SHP77 treated with DMSO at 0.1 percent for 48 hours (cell line): ENCODE results near the gene SPSB1.

Experiments
- DNase-seq: peaks from one replicate; lab custom pipeline; 2025; lab: John Stamatoyannopoulos, UW

The SPSB1 gene

GRCh38 chr1:9345471-9345870, 52.8 kb downstream of the SPSB1 start:
- DNase-seq, result no peak

DNA sequence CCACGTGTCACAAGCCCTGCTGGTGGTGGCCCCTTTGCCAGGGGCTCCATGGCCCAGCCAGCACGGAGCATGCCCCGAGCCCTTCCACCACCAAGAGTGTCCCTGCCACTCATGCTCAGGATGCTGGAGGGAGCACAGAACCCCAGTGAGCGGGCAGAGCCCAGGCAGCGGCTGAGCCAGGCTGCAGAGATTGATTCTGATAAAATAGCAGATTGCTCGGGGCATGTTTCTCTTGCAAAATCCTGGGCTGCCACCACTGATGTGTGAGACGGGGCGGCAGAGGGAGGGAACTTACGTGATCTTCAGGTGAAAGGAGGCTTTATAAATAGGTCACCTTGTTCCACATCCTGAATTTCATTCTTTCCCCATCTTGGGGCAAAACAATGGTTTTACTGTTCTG, 53.2 kb downstream of the SPSB1 start:
- DNase-seq, result no peak

GRCh38 chr1:9346566-9346965, 53.9 kb downstream of the SPSB1 start:
- DNase-seq, result no peak

DNA sequence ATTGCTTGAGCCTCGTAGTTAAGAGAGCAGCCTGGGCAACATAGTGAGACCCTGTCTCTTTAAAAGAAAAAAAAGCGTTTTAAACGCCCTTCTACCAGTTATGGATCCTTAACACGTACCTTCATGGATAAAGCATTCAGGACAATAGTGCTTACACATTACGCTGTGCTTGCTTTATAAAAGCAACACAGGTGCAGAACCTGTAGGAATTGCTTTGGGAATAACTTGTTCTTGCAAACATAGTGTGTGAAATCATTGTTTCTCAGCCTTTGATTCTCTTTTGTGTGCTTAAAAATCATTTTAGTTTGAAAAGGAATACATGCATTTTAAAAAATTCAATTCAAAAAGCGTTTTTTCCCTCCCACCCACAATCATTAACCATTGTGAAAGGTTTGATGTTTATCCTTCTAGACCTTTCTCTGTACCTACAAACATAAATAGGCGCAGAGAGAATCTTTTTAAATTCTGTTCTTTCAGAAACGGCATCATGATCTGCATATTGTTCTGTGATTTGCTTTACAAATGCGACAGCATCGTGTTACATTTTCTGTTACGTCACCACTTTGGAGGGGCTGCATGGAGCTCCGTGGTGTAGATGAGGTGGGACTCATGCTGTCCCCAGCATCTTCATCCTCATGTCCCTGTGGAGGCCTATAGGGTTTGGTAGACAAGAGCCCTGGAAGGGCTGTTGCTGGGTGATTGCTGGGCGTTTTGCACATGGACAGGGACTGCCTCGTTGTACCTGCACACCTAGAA, 54.6 kb downstream of the SPSB1 start:
- DNase-seq, result no peak

GRCh38 chr1:9349331-9349851, 56.7 kb downstream of the SPSB1 start:
- DNase-seq, result no peak

DNA sequence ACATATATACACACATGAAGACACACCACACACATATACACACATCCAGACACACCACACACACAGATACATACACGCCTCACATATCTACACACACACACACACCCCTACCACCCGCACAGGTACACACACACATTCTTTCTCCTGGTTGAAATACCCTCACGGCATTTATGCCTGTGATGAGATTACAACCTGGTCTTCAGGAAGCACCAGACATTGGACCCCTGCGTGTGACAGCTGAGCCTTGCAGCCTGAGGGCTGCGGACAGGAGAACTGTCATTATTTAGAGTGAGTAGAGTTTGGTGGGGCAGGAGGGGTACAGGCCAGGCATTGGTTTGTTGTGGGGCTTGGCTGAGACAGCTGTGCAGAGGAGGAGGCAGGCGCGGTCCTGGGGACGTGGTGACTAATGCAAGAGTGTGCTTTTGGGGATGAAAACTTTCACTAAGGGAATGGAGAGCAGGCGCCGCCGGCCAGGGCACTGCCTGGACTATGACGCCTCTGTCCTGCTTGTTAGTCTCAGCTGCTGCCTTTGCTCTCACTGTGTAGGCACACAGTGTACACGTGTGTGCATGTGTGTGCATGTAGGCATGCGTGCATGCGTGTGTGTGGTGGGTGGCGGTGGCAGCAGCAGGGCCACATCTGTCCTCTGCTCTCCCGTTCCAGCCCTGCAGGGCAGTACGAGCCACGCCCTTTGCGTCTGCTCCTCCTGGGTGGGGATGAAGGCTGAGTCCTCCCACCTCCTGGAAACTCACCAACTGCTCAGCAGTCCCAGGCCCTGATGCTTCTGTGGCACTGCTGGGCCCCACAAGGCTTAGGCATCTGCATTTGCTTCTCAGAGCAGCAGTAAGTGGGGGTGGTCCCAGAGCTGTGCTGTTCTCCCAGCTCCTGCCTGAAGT, 57.6 kb downstream of the SPSB1 start:
- DNase-seq, result no peak

DNA sequence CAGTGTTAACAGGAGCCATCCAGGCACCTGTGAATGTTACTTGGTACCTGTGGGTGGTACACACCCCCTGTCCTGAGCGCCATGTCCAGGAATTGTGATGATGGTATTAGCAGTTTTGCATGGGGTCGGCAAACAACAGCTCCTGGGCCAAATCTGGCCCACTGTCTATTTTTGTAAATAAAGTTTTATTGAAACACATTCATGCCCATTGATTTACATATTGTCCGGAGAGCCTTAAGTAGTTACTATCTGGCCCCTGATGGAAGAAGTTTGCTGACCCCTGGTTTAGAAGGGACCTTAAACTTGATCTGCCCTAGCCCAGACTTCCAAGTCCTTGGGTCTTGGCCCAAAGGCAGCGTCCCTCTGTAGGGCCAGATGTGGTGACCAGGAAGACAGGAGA, 58.3 kb downstream of the SPSB1 start:
- DNase-seq, result no peak

DNA sequence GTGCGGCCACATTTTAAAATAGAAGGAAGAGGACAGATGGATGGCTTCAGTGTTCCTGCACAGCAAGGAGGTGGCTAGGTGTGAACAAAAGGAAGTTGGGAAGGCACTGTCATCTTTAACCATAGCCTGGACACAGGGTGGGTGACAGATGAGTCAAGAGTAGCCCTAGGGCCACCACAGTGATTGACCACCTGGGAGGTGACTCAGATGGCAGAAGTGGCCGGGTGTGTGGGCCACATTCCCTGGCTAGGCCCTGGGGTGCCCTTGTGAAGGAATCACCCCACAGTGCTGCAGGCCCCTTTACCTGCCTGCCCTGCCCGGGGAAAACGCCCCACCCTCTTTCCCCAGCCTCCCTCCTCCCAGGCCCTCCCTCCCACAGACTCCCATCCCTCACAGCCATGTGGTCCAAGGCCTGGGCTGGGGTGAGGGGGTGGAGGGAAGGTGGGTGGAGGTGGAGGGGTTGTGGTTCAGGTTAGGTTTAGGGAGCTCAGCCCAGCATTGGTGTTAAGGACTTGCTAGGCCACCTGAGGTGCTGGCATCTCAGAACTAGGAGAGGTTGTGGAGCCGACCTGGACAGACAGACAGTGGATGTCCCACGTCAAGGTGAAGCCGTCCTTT, 59.1 kb downstream of the SPSB1 start:
- no peak for DNase-seq

DNA sequence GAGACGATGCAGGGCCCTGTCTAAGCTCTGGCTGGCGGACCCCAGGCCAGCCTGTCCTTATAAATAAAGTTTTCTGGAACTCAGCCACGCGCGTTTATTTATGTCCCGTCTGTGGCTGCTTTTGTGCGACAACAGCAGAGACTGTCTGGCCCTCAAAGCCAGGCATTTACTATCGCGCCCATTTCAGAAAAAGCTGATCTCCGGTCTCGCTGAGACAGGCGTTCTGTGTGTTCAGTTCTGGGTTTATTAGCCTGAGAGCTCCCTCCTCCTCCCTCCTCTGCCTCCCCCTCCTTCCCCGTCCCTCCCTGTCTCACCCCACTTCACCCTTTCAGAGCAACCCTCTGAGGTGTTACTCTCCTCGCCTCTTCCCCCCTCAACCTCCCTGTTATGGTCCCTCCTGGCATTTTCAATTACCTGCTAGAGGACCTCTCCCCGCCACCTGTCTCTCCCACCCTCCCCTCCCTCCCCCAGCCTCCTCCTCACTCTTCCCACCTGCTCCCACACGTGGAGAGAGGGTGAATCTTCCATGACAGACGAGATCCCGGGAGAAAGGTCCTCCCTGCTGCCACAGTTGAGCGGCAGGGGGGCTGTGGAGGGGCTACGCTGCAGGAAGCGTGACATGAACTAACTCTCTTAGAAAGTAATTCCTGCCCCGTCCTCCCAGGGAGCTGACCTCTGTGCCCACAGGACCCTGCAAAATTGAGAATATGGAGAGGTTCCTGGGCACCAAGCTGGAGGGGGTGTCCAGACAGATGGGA, 59.9 kb downstream of the SPSB1 start:
- DNase-seq, result no peak

- DNase-seq, result no peak
Observed at GRCh38 chr1:9355503-9355902, 62.8 kb downstream of the SPSB1 start.

GRCh38 chr1:9356021-9356420, 63.3 kb downstream of the SPSB1 start:
- DNase-seq, result no peak

DNA sequence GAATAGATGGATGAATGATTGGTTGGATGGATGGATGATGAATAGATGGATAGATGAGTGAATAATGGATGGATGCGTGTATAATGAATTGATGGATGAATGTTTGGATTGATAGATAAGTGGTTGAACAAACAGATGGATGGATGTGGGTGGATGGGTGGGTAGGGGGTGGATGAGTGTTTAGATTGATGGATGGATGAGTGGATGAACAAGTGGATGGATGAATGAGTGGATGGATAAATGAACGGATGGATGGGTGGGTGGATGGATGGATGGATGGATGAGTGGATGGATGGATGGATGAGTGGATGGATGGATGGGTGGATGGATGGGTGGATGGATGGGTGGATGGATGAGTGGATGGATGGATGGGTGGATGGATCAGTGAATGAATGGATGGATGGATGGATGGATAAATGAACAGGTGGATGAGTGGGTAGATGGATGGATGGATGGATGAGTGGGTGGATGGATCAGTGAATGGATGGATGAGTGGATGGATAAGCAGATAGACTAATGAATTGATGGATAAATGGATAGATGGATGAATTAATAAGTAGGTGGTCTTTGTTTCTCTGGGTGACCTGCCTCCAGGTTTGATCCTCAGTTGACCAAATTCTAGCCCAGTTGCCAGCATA, 64.3 kb downstream of the SPSB1 start:
- DNase-seq, result no peak

GRCh38 chr1:9357958-9358357, 65.3 kb downstream of the SPSB1 start:
- no peak for DNase-seq

- no peak for DNase-seq
Observed at GRCh38 chr1:9360371-9361064, 67.8 kb downstream of the SPSB1 start.

DNA sequence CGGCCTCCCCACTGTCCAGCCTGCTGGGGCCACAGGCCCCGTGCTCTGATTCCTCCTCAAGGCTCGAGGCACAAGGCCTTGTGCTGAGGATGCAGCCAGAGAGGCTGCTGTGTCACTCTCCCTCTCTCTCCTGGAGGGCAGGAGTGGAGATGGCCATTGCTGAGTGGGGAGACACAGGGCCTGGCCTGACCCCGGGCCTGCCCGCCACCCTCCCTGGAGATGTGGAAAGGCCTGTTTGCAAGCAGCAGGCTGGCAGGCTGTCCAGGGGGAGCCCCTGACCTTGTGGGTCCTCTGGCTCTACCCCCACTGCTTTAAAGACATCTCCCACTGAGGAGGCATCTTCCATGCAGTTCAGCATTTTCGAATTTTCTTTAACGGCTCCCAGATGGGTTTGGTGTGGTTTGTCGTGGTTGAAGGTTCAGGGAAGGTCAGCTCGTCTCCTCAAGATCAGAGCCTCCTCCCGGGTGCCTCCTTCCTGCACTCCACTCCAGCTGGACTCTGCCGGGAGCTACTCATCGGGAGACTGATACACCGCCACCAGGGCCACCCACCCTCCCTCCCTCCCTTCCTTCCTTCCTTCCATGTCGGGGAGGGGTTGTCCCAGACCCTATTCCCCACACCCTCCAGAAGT, 69.1 kb downstream of the SPSB1 start:
- no peak for DNase-seq

- DNase-seq, result no peak
Observed at GRCh38 chr1:9362488-9362887, 69.8 kb downstream of the SPSB1 start.

GRCh38 chr1:9363061-9363471, 70.4 kb downstream of the SPSB1 start:
- no peak for DNase-seq

- no peak for DNase-seq
Observed at GRCh38 chr1:9366298-9366697, 73.6 kb downstream of the SPSB1 start.

DNA sequence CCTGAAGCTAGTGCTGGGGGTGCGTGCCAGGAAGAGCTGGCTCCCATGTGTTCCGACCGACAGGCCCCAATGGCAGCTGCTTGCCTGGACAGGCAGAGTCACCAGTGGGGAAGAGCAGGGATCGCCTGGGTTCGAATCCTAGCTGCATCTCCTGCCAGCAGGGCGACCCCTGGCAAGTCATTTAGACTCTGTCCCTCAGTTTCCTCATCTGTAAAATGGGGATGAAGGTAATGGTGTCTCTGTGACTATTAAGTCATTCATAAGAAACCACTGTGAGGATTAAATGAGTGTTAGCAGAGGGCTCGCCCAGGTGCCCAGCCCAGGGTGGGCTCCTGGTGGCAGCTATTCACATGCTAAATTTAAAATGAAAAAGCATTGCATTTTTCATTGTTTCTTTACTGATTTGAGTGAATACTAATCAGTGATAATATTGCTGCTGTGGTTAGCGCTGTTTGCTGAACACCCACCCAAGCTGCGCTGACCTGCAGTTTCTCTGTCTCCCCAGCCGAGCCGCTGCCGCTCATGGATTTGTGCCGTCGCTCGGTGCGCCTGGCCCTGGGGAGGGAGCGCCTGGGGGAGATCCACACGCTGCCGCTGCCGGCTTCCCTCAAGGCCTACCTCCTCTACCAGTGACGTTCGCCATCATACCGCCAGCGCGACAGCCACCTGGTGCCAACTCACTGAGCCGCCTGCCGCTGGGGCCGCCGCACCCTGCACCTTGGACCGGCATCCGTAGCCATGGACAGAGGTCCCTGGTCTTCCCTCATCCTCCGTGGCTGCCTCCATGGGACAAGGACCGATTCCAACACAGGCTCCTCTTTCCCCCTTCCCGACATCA, 74.5 kb downstream of the SPSB1 start:
- DNase-seq, result no peak
